GM21447 (cell line): ENCODE results near the gene PHF1.

Source experiments
- ATAC-seq: cut with Tn5 transposase; IDR thresholded peaks from one replicate; pipeline ENCODE4 v1.9.1; 2021; ENCODE audit not compliant: unreplicated experiment

Gene PHF1

GRCh38 chr6:33453393-33454008 lies 42.7 kb downstream of the PHF1 start:
- no peak for ATAC-seq

- ATAC-seq: peak; percentile 98
Observed at GRCh38 chr6:33454009-33454946, 43.5 kb downstream of the PHF1 start, which contains the start of gene ZBTB9. Gene ZBTB9 (plus strand): TSS chr6:33454576. CDS start chr6:33455101, 525 bp downstream.

GRCh38 chr6:33455051-33455450 lies 44.2 kb downstream of the PHF1 start:
- ATAC-seq: no peak

GRCh38 chr6:33456156-33456555 lies 45.3 kb downstream of the PHF1 start:
- ATAC-seq: no peak

GRCh38 chr6:33458676-33459075 lies 47.9 kb downstream of the PHF1 start:
- ATAC-seq: no peak

- no peak for ATAC-seq
Observed at GRCh38 chr6:33459226-33459625, 48.4 kb downstream of the PHF1 start.
